IMR-90 (cell line): ENCODE data around the gene UBL5. TPM values are rescaled to one million over a fixed set of nuclear protein-coding genes. Genes with fewer than 3 reads are reported as not detected.
A peak's percentile ranks its signal among the peaks of the same experiment; 100 is the strongest.

ENCODE experiments used
- ATAC-seq: fragments of 200-7000 bp; cut with Tn5 transposase; 2 replicates; pipeline ENCODE4 v1.9.1; 2020; ENCODE audit warnings: low read depth, mild to moderate bottlenecking, moderate library complexity
- BruUV-seq: library from RNA; stranded (reverse); fragments of 400-500 nt; replicated peaks from 2 replicates; lab custom pipeline; 2021; lab: Mats Ljungman, UMichigan
- CTCF ChIA-PET: fragments of 300-600 bp; formaldehyde crosslinking; extraction: SDS; loops from one replicate; lab custom pipeline; 2021; ENCODE audit warnings: antibody characterized with exemption; lab: Yijun Ruan, JAX
- POLR2A ChIA-PET: fragments of 300-600 bp; sonication (Branson Sonifier 250); formaldehyde crosslinking; loops from one replicate; lab custom pipeline; 2022; ENCODE audit warnings: antibody characterized with exemption; ENCODE audit not compliant: unreplicated experiment; lab: Charles Lee
- DNase-seq: peaks from one replicate; pipeline ENCODE4 v3.0.0; 2013
- H2AFZ ChIP-seq: replicated peaks from 2 replicates; pipeline ENCODE3; 2013; ENCODE audit warnings: low read length, mild to moderate bottlenecking; ENCODE audit not compliant: poor library complexity
- H2AK5ac ChIP-seq: 2 replicates; pipeline ENCODE4 v1.6.1; 2013; ENCODE audit warnings: low read depth, low read length, inconsistent platforms
- H2AK9ac ChIP-seq: replicated peaks from 2 replicates; pipeline ENCODE3; 2013; ENCODE audit warnings: mild to moderate bottlenecking, low read depth, low read length, moderate library complexity; ENCODE audit not compliant: poor library complexity
- H2BK120ac ChIP-seq: 2 replicates; pipeline ENCODE4 v1.6.1; 2013; ENCODE audit warnings: low read depth, low read length, inconsistent platforms
- H2BK15ac ChIP-seq: 3 replicates; pipeline ENCODE4 v1.6.1; 2013; ENCODE audit warnings: low read depth, low read length, inconsistent platforms
- H2BK20ac ChIP-seq: 2 replicates; pipeline ENCODE4 v1.6.1; 2013; ENCODE audit warnings: low read depth, mild to moderate bottlenecking, inconsistent platforms, low read length, moderate library complexity
- H2BK5ac ChIP-seq: 2 replicates; pipeline ENCODE4 v1.6.1; 2013; ENCODE audit warnings: mild to moderate bottlenecking, low read depth, low read length, inconsistent platforms; ENCODE audit not compliant: poor library complexity, severe bottlenecking
- H3K14ac ChIP-seq: replicated peaks from 2 replicates; pipeline ENCODE4 v1.6.1; 2013; ENCODE audit warnings: low read depth, low read length, inconsistent platforms
- H3K18ac ChIP-seq: 2 replicates; pipeline ENCODE4 v1.6.1; 2013; ENCODE audit warnings: low read depth, low read length, control low read depth
- H3K23ac ChIP-seq: 2 replicates; pipeline ENCODE4 v1.6.1; 2013; ENCODE audit warnings: low read depth, low read length, inconsistent platforms
- H3K27ac ChIP-seq: 2 replicates; pipeline ENCODE4 v1.5.1; 2013; ENCODE audit warnings: mild to moderate bottlenecking, control low read depth, low read length; ENCODE audit not compliant: insufficient read depth
- H3K27me3 ChIP-seq: 2 replicates; pipeline ENCODE4 v1.6.1; 2013; ENCODE audit warnings: low read length; ENCODE audit not compliant: control insufficient read depth, insufficient read depth
- H3K36me3 ChIP-seq: 2 replicates; pipeline ENCODE4 v1.6.1; 2013; ENCODE audit warnings: low read length, mixed read lengths; ENCODE audit not compliant: control insufficient read depth, insufficient read depth
- H3K4ac ChIP-seq: 2 replicates; pipeline ENCODE4 v1.6.1; 2013; ENCODE audit warnings: low read depth, low read length, inconsistent platforms
- H3K4me1 ChIP-seq: 2 replicates; pipeline ENCODE4 v1.6.1; 2013; ENCODE audit warnings: low read length, mixed read lengths; ENCODE audit not compliant: control insufficient read depth, insufficient read depth
- H3K4me2 ChIP-seq: 2 replicates; pipeline ENCODE4 v1.6.1; 2013; ENCODE audit warnings: low read depth, mild to moderate bottlenecking, control low read depth, low read length, moderate library complexity
- H3K4me3 ChIP-seq: 2 replicates; pipeline ENCODE4 v1.5.1; 2013; ENCODE audit warnings: low read depth, mild to moderate bottlenecking, control low read depth, low read length, moderate library complexity; ENCODE audit not compliant: insufficient read depth
- H3K56ac ChIP-seq: 2 replicates; pipeline ENCODE4 v1.6.1; 2013; ENCODE audit warnings: low read length, inconsistent platforms; ENCODE audit not compliant: insufficient read depth; ENCODE audit errors: extremely low read depth
- H3K79me1 ChIP-seq, 2 experiments: 2 replicates each; pipeline ENCODE4 v1.6.1; 2013; ENCODE audit warnings: low read length in 2 of 2, inconsistent platforms in 1 of 2, low read depth in 1 of 2
- H3K9ac ChIP-seq: 2 replicates; pipeline ENCODE4 v1.6.1; 2013; ENCODE audit warnings: low read depth, low read length, control low read depth
- H3K9me1 ChIP-seq: 2 replicates; pipeline ENCODE4 v1.6.1; 2013; ENCODE audit warnings: low read length, inconsistent platforms; ENCODE audit not compliant: insufficient read depth
- H3K9me3 ChIP-seq: 2 replicates; pipeline ENCODE4 v1.6.1; 2013; ENCODE audit warnings: low read length; ENCODE audit not compliant: control insufficient read depth, insufficient read depth
- H4K20me1 ChIP-seq: 2 replicates; pipeline ENCODE4 v1.6.1; 2013; ENCODE audit warnings: low read length, inconsistent platforms; ENCODE audit not compliant: insufficient read depth
- H4K5ac ChIP-seq: 2 replicates; pipeline ENCODE4 v1.6.1; 2013; ENCODE audit warnings: mild to moderate bottlenecking, low read depth, low read length, control low read depth
- H4K8ac ChIP-seq, 2 experiments: 2 replicates each; pipeline ENCODE4 v1.6.1; 2013; ENCODE audit warnings: low read depth in 2 of 2, low read length in 2 of 2, control low read depth in 1 of 2, inconsistent platforms in 1 of 2
- H4K91ac ChIP-seq: 2 replicates; pipeline ENCODE4 v1.6.1; 2013; ENCODE audit warnings: low read depth, low read length, inconsistent platforms; ENCODE audit not compliant: insufficient read depth
- BHLHE40 ChIP-seq: fragments of 150-350 bp; IDR thresholded peaks from 2 replicates; pipeline ENCODE4 v1.6.1; 2016; ENCODE audit warnings: mild to moderate bottlenecking, low read depth, low read length
- CEBPB ChIP-seq: IDR thresholded peaks from 2 replicates; pipeline ENCODE4 v1.6.1; 2012; ENCODE audit warnings: low read depth, low read length, improper control_type of control experiment
- CHD1 ChIP-seq: IDR thresholded peaks from 2 replicates; pipeline ENCODE4 v1.6.1; 2012; ENCODE audit warnings: low read depth, low read length, improper control_type of control experiment
- CTCF ChIP-seq: conservative IDR thresholded peaks from 2 replicates; pipeline ENCODE4 v1.5.1; 2012; ENCODE audit warnings: mild to moderate bottlenecking, low read depth, low read length, improper control_type of control experiment
- FOS ChIP-seq: fragments of 150-350 bp; IDR thresholded peaks from 2 replicates; pipeline ENCODE4 v1.6.1; 2016; ENCODE audit warnings: low read depth, low read length
- MAFK ChIP-seq: IDR thresholded peaks from 2 replicates; pipeline ENCODE4 v1.6.1; 2012; ENCODE audit warnings: low read depth, low read length, improper control_type of control experiment
- MAZ ChIP-seq: IDR thresholded peaks from 2 replicates; pipeline ENCODE4 v1.6.1; 2012; ENCODE audit warnings: low read depth, mild to moderate bottlenecking, low read length, improper control_type of control experiment, moderate library complexity, borderline replicate concordance
- MXI1 ChIP-seq: IDR thresholded peaks from 2 replicates; pipeline ENCODE4 v1.6.1; 2012; ENCODE audit warnings: low read depth, mild to moderate bottlenecking, low read length, moderate library complexity, borderline replicate concordance
- NFE2L2 ChIP-seq: fragments of 150-350 bp; IDR thresholded peaks from 2 replicates; pipeline ENCODE4 v1.6.1; 2016; ENCODE audit warnings: low read depth, mild to moderate bottlenecking, low read length
- POLR2A ChIP-seq: IDR thresholded peaks from 2 replicates; pipeline ENCODE4 v1.6.1; 2012; ENCODE audit warnings: mild to moderate bottlenecking, low read depth, low read length
- RAD21 ChIP-seq: IDR thresholded peaks from 2 replicates; pipeline ENCODE4 v1.6.1; 2012; ENCODE audit warnings: low read length, improper control_type of control experiment
- RCOR1 ChIP-seq: IDR thresholded peaks from 2 replicates; pipeline ENCODE4 v1.6.1; 2012; ENCODE audit warnings: mild to moderate bottlenecking, low read length, improper control_type of control experiment; ENCODE audit not compliant: insufficient replicate concordance
- RFX5 ChIP-seq: IDR thresholded peaks from 2 replicates; pipeline ENCODE4 v1.8.0; 2012; ENCODE audit warnings: low read depth, mild to moderate bottlenecking, low read length, moderate library complexity
- SMC3 ChIP-seq: fragments of 150-350 bp; IDR thresholded peaks from 2 replicates; pipeline ENCODE4 v1.6.1; 2016; ENCODE audit warnings: low read depth, mild to moderate bottlenecking, antibody characterized with exemption, low read length, moderate library complexity
- WGBS, 2 experiments: methylation state at CpG; one replicate each; pipeline versions ENCODE4 v1.1.5 to v1.1.7; 2013; ENCODE audit warnings: missing lambda C conversion rate in 2 of 2; ENCODE audit not compliant: insufficient read length in 1 of 2; ENCODE audit errors: extremely low coverage in 2 of 2; 5-methylcytosine and 5-hydroxymethylcytosine counted together
- dilution Hi-C: fragments of 300-500 bp; cut with HindIII; formaldehyde crosslinking; loops from one replicate; pipeline ENCODE4 v1.14.3; 2018; ENCODE audit warnings: low sequenced_read_pairs; ENCODE audit not compliant: unreplicated experiment
- in situ Hi-C: fragments of 300-500 bp; cut with MboI; formaldehyde crosslinking; loops from 3 replicates; pipeline ENCODE4 v1.14.3; 2019; ENCODE audit warnings: low sequenced_read_pairs, inconsistent platforms, mixed read lengths
- intact Hi-C: fragments of 100-400 bp; cut with micrococcal nuclease; formaldehyde crosslinking; loops from 2 replicates; pipeline ENCODE4 v1.10.0; 2022
- polyA plus RNA-seq, 3 experiments: library from polyadenylated mRNA; depleted of rRNA; stranded (reverse); fragments of >200 nt; gene quantifications; 2 replicates each; pipeline ENCODE4 v1.2.3, GENCODE V29; 2012; ENCODE audit warnings: low replicate concordance in 1 of 3
- total RNA-seq: library from RNA; depleted of rRNA; stranded (reverse); fragments of >200 nt; gene quantifications from 2 replicates; pipeline ENCODE4 v1.2.3, GENCODE V29; 2012
- TF ChIP-seq, protein P1 (sequence below): fragments of 150-350 bp; IDR thresholded peaks from 2 replicates; pipeline ENCODE4 v1.6.1; 2016; ENCODE audit warnings: low read depth, mild to moderate bottlenecking, low read length, moderate library complexity, borderline replicate concordance
- TF ChIP-seq, protein P2 (sequence below): fragments of 150-350 bp; IDR thresholded peaks from 2 replicates; pipeline ENCODE4 v1.6.1; 2017; ENCODE audit warnings: mild to moderate bottlenecking, antibody characterized with exemption, low read length, low read depth

UBL5 gene
- total and polyA plus RNA-seq, 2 of the 4 experiments (the other 2 are of a cell fraction): 434 to 1,091 TPM

- Histone ChIP-seq H4K5ac (no peak overlapping the region), H2AK5ac (peak overlapping the region; percentile 57; the same call in 1 of the 2 replicates), H4K8ac (no peak overlapping the region; a peak in 1 of 4 replicates), H3K9me3 (no peaks in the 10 kb centered on the region), H3K4me1 (peaks cover 5% of the 10 kb centered on the region), H3K27me3 (no peaks in the 10 kb centered on the region), H3K23ac (no peak overlapping the region), H4K91ac (no peak overlapping the region), H3K4ac (peak overlapping the region; percentile 68; the same call in 1 of the 2 replicates), H3K27ac (peak overlapping the region; percentile 7; the same call in 1 of the 2 replicates), H2BK15ac (no peak overlapping the region), H3K79me1 (peaks cover 18 to 57% of the 10 kb centered on the region in 2 experiments), H2BK20ac (no peak overlapping the region), H2AFZ (peak overlapping the region; percentile 84), H3K36me3 (peaks cover 38% of the 10 kb centered on the region), H3K9me1 (peaks cover 9% of the 10 kb centered on the region; the same call in 1 of the 2 replicates), H2AK9ac (peak overlapping the region; percentile 85), H3K56ac (no peak overlapping the region), H2BK5ac (peak overlapping the region; percentile 46), H3K4me2 (no peak overlapping the region), H3K9ac (no peak overlapping the region), H3K18ac (no peak overlapping the region), H2BK120ac (no peak overlapping the region), H4K20me1 (peaks cover 20% of the 10 kb centered on the region), H3K4me3 (no peak overlapping the region), H3K14ac (no peak overlapping the region)
- POLR2A ChIA-PET: no interaction called here
- BruUV-seq: no TSS peak
- CTCF ChIA-PET: no interaction called here
- 22% methylated on average over 8 of the region's 13 CpGs; no CpG with 5 or more reads in 1 of the 2 experiments for WGBS, 2 experiments
- TF ChIP-seq FOS (peak; percentile 80), SMC3 (peak; percentile 72), BHLHE40 (peak; percentile 100), MAZ (peak; percentile 92), CTCF (peak; percentile 92), RAD21 (peak; percentile 57), MXI1 (peak; percentile 89), RCOR1 (no peak), CHD1 (no peak), MAFK (no peak), CEBPB (no peak), RFX5 (no peak), NFE2L2 (no peak), POLR2A (no peak)
- TF ChIP-seq, protein P1, sequence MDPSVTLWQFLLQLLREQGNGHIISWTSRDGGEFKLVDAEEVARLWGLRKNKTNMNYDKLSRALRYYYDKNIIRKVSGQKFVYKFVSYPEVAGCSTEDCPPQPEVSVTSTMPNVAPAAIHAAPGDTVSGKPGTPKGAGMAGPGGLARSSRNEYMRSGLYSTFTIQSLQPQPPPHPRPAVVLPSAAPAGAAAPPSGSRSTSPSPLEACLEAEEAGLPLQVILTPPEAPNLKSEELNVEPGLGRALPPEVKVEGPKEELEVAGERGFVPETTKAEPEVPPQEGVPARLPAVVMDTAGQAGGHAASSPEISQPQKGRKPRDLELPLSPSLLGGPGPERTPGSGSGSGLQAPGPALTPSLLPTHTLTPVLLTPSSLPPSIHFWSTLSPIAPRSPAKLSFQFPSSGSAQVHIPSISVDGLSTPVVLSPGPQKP: no peak
- TF ChIP-seq, protein P2, sequence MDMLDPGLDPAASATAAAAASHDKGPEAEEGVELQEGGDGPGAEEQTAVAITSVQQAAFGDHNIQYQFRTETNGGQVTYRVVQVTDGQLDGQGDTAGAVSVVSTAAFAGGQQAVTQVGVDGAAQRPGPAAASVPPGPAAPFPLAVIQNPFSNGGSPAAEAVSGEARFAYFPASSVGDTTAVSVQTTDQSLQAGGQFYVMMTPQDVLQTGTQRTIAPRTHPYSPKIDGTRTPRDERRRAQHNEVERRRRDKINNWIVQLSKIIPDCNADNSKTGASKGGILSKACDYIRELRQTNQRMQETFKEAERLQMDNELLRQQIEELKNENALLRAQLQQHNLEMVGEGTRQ: peak; percentile 94
- in situ Hi-C loops: no loop called here
- peak; percentile 97 for ATAC-seq
- peak; percentile 97 for DNase-seq
- dilution Hi-C loops: no loop called here
- intact Hi-C loops: no loop called here
These were observed 19.5 kb downstream of the UBL5 start for GRCh38 chr19:9847087-9847671.
